Measurements from ENCODE around the gene SEL1L. TPM values are rescaled to one million over a fixed set of nuclear protein-coding genes. Genes with fewer than 3 reads are reported as not detected.

SEL1L gene
- total and polyA plus RNA-seq, 7 donors: 15.5 to 83.4 (median 45.2) TPM

DNA sequence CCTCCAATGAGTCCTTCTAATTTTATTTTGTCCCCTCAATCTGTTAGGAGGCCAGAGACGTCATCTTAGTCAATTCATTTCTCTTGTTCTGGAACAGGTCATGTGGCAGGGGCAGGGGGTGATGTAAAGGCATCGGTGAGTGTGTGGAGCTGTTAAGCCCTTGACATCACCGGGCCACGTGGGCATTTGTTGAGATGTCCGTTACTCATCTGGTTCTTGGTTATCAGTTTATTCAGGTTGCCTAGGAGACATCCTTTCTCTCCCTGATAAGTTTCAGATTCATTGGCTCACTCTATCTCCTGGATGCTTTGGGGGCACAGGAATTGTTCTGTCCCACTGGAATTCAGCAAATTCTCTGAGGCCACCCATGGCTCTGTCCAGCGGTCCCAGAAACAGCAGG lies 33.6 kb upstream of the SEL1L start:
- TF ChIP-seq, protein P1, sequence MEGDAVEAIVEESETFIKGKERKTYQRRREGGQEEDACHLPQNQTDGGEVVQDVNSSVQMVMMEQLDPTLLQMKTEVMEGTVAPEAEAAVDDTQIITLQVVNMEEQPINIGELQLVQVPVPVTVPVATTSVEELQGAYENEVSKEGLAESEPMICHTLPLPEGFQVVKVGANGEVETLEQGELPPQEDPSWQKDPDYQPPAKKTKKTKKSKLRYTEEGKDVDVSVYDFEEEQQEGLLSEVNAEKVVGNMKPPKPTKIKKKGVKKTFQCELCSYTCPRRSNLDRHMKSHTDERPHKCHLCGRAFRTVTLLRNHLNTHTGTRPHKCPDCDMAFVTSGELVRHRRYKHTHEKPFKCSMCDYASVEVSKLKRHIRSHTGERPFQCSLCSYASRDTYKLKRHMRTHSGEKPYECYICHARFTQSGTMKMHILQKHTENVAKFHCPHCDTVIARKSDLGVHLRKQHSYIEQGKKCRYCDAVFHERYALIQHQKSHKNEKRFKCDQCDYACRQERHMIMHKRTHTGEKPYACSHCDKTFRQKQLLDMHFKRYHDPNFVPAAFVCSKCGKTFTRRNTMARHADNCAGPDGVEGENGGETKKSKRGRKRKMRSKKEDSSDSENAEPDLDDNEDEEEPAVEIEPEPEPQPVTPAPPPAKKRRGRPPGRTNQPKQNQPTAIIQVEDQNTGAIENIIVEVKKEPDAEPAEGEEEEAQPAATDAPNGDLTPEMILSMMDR (IDR thresholded peaks at IDR 0.05): no peak
- no peaks in the 10 kb centered on the region for H3K36me3 ChIP-seq (ENCODE audit: insufficient read depth in 1 of 2, low read depth in 1 of 2)
- H3K27me3 ChIP-seq (ENCODE audit: insufficient read depth in 3 of 3, low read length in 2 of 3): no peaks in the 10 kb centered on the region
- ATAC-seq: no peak
- intact Hi-C loops (cut with DNase I): no loop called here
- no peak overlapping the region for H3K27ac ChIP-seq
- 63 to 73% (median 68%) methylated on average over 6 of the region's 6 CpGs for whole genome bisulfite sequencing, 3 donors
- no peaks in the 10 kb centered on the region for H3K9me3 ChIP-seq
- no peak overlapping the region for H3K4me3 ChIP-seq
- DNase-seq: no peak
- H3K4me1 ChIP-seq: no peaks in the 10 kb centered on the region

DNA sequence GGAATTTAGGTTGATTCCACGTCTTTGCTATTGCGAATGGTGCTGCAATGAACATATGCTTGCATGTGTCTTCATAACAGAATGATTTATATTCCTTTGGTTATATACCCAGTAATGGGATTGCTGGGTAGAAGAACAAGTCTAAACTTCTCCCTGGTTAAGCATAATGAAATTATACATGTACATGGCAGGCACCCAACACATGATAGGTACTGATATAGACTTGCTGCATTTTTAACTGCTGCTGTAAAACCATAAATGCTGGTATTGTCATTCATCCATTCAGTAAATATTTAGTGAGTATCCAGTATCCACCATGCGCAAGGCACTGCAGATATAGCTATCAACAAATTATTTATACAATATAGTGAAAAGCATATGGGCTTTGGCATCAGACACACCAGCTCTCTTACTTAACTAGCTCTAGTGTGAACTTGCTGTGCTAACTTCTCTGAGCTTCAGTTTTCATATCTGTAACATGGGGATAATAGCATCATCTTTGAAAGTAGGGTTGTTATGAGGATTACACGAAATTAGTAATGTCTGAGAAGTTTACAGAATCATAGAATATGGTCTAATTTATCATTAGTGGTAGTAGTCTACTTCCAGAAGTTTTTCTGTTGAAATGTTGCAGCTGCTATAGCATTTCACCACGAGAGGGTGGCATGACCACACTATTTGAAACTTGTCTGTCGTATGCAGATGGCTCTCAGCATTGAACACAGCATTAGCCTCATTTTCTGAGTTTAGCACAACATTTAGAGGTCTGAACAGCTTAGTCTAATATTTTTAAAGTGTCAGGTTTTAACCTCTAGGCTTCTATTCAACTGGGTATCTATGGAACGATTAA lies 32.0 kb upstream of the SEL1L start:
- TF ChIP-seq, protein P1 (IDR thresholded peaks at IDR 0.05): peak; percentile 38
- DNase-seq (no peak), ATAC-seq (no peak)
- 45 to 50% (median 49%) methylated on average over 7 of the region's 7 CpGs for WGBS, 3 donors
- Histone ChIP-seq H3K27ac (no peak overlapping the region), H3K4me3 (no peak overlapping the region), H3K27me3 (ENCODE audit: insufficient read depth in 3 of 3, low read length in 2 of 3) (no peaks in the 10 kb centered on the region), H3K36me3 (ENCODE audit: insufficient read depth in 1 of 2, low read depth in 1 of 2) (no peaks in the 10 kb centered on the region), H3K4me1 (no peaks in the 10 kb centered on the region), H3K9me3 (no peaks in the 10 kb centered on the region)
- intact Hi-C loops (cut with DNase I): no loop called here

DNA sequence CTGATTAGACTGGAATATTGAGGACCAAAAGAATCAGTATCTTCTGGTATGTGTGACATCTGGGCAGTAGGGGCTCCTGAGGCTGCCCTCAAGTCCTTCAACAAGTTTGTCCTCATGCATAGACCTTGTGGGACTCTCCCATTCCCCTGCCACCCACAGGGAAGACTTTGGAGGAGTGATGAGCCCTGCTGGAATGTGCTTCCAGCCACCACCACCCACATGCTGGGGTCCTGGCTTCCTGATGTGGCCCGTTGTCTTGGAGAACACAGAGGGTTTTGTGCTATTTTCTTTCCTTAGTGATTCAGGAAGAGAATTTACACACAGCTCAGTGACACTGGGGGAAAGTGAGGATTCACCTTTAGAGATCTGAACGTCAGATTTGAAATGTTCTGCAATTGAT lies 29.2 kb upstream of the SEL1L start:
- Histone ChIP-seq H3K4me1 (no peaks in the 10 kb centered on the region), H3K4me3 (no peak overlapping the region), H3K27ac (no peak overlapping the region), H3K9me3 (no peaks in the 10 kb centered on the region), H3K27me3 (ENCODE audit: insufficient read depth in 3 of 3, low read length in 2 of 3) (no peaks in the 10 kb centered on the region), H3K36me3 (ENCODE audit: insufficient read depth in 1 of 2, low read depth in 1 of 2) (no peaks in the 10 kb centered on the region)
- DNase-seq (no peak), ATAC-seq (no peak)
- 54 to 63% (median 60%) methylated on average over 2 of the region's 2 CpGs for WGBS, 3 donors
- intact Hi-C loops (cut with DNase I): no loop called here
- TF ChIP-seq, protein P1 (IDR thresholded peaks at IDR 0.05): no peak

DNA sequence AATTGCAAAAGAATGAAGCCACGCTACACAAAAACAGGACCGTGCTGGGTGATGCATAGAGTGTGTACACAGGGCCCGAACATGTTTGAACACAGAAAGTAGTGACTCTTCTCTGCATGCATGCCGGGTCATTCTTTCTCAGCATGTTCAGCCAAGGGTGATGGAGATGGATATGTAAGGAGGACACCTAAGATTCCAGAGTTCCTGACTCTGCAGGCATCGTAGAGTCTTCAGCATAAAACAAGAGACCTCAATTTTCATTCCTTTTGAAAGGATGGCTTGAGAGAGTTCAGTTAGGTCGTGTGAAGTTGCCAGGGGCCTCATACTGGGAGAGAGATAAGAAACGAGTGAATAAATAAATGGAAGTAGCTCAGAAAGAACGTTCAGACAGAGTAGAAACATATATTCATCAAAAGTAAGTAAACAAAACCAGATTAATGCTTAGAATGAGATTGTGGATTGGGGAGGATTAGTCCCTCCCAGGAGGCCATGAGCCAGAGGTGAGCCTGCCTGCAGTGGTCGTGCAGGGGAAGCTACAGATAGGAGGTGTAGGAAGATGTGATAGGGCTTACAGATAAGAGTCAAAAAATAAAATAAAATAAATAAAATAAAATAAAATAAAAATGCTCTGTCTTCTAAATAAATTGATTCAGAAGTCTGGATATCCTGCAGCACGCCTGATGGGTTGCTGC lies 27.6 kb upstream of the SEL1L start:
- H3K9me3 ChIP-seq: no peaks in the 10 kb centered on the region
- 58 to 59% (median 58%) methylated on average over 10 of the region's 10 CpGs for WGBS, 3 donors
- intact Hi-C loops (cut with DNase I): no loop called here
- no peaks in the 10 kb centered on the region for H3K27me3 ChIP-seq (ENCODE audit: insufficient read depth in 3 of 3, low read length in 2 of 3)
- DNase-seq (no peak), ATAC-seq (no peak)
- TF ChIP-seq, protein P1 (IDR thresholded peaks at IDR 0.05): no peak
- H3K27ac ChIP-seq: no peak overlapping the region
- H3K4me1 ChIP-seq: no peaks in the 10 kb centered on the region
- no peak overlapping the region for H3K4me3 ChIP-seq
- H3K36me3 ChIP-seq (ENCODE audit: insufficient read depth in 1 of 2, low read depth in 1 of 2): no peaks in the 10 kb centered on the region

Measured in psoas muscle (tissue), 8 donors.